HepG2 (cell line): ENCODE measurements around the gene CAPN8. TPM values are rescaled to one million over a fixed set of nuclear protein-coding genes. Genes with fewer than 3 reads are reported as not detected.
A peak's percentile ranks its signal among the peaks of the same experiment; 100 is the strongest.

ENCODE experiments used
- ATAC-seq: fragments of 200-7000 bp; cut with Tn5 transposase; 3 replicates; pipeline ENCODE4 v1.9.1; 2020; ENCODE audit warnings: mild to moderate bottlenecking, moderate library complexity
- BruUV-seq: library from RNA; stranded (reverse); fragments of 400-500 nt; replicated peaks from 2 replicates; lab custom pipeline; 2021; lab: Mats Ljungman, UMichigan
- CTCF ChIA-PET: fragments of 300-600 bp; formaldehyde crosslinking; extraction: SDS; loops from one replicate; lab custom pipeline; 2021; ENCODE audit warnings: low total read pairs, inconsistent platforms, low intra/inter-chr PET ratio; lab: Yijun Ruan, JAX
- POLR2A ChIA-PET: fragments of 350-600 bp; sonication (Branson Sonifier 250); formaldehyde crosslinking; loops from one replicate; lab custom pipeline; 2020; ENCODE audit warnings: antibody characterized with exemption, inconsistent platforms; lab: Yijun Ruan, JAX
- DNase-seq: peaks from one replicate; pipeline ENCODE4 v3.0.0-alpha.2; 2015; ENCODE audit warnings: low spot score
- FAIRE-seq: peaks from 3 replicates; lab custom pipeline; 2011; peaks lifted over from hg19 to GRCh38; lab: Jason Lieb, UNC
- H2AFZ ChIP-seq: one replicate; pipeline ENCODE4 v1.6.1; 2011; ENCODE audit warnings: low read length, inconsistent platforms
- H3K27ac ChIP-seq: fragments of 300-600 bp; 3 replicates; pipeline ENCODE4 v1.8.0; 2011; ENCODE audit warnings: mixed run types, mild to moderate bottlenecking, mixed read lengths, low read length, inconsistent platforms; ENCODE audit not compliant: insufficient read depth; ENCODE audit errors: extremely low read length
- H3K27me3 ChIP-seq, 2 experiments: fragments of 200-600 bp in 1 of 2; 2 replicates in 1 of 2; 3 replicates in 1 of 2; pipeline versions ENCODE4 v1.6.0 to v1.8.0; 2011; ENCODE audit warnings: low read length in 2 of 2, mild to moderate bottlenecking in 2 of 2, moderate library complexity in 2 of 2, inconsistent platforms in 1 of 2; ENCODE audit not compliant: insufficient read depth in 2 of 2, control insufficient read depth in 1 of 2
- H3K36me3 ChIP-seq, 2 experiments: fragments of 200-600 bp in 1 of 2; replicated peaks in 1 of 2; 2 replicates in 1 of 2; 3 replicates in 1 of 2; pipeline versions ENCODE4 v1.5.1 to v1.8.0; 2011; ENCODE audit warnings: low read length in 2 of 2, inconsistent platforms in 1 of 2; ENCODE audit not compliant: insufficient read depth in 2 of 2, control insufficient read depth in 1 of 2
- H3K4me1 ChIP-seq: 2 replicates; pipeline ENCODE4 v1.5.1; 2012; ENCODE audit warnings: low read length, inconsistent platforms; ENCODE audit not compliant: insufficient read depth
- H3K4me2 ChIP-seq: 2 replicates; pipeline ENCODE4 v1.6.0; 2011; ENCODE audit warnings: low read depth, low read length, inconsistent platforms
- H3K4me3 ChIP-seq, 3 experiments: fragments of 200-600 bp in 1 of 3; sonication (generic), shearing (Covaris generic) in 1 of 3; replicated peaks in 1 of 3; 2 replicates each; pipeline ENCODE4 v1.5.1; 2011 to 2016; ENCODE audit warnings: low read length in 3 of 3, inconsistent platforms in 2 of 3, low read depth in 2 of 3, mild to moderate bottlenecking in 2 of 3, control low read depth in 1 of 3, mixed read lengths in 1 of 3; ENCODE audit not compliant: insufficient read depth in 1 of 3
- H3K79me2 ChIP-seq: one replicate; pipeline ENCODE4 v1.6.1; 2011; ENCODE audit warnings: low read length, inconsistent platforms; ENCODE audit not compliant: insufficient read depth
- H3K9ac ChIP-seq: 2 replicates; pipeline ENCODE4 v1.6.0; 2011; ENCODE audit warnings: mild to moderate bottlenecking, low read depth, low read length, inconsistent platforms; ENCODE audit not compliant: insufficient read depth
- H3K9me3 ChIP-seq: 2 replicates; pipeline ENCODE4 v1.5.1; 2012; ENCODE audit warnings: mild to moderate bottlenecking, low read length
- H4K20me1 ChIP-seq: 2 replicates; pipeline ENCODE4 v1.6.0; 2011; ENCODE audit warnings: inconsistent platforms, mild to moderate bottlenecking, low read length, moderate library complexity; ENCODE audit not compliant: insufficient read depth
- ATF7-NPFF ChIP-seq: sonication (generic); formaldehyde crosslinking; IDR thresholded peaks from 2 replicates; pipeline ENCODE4 v1.8.1; 2023; ENCODE audit warnings: mild to moderate bottlenecking, low read depth, missing genetic modification reagents, moderate library complexity
- GMEB1 ChIP-seq: sonication (generic); formaldehyde crosslinking; IDR thresholded peaks from 2 replicates; pipeline ENCODE4 v1.5.1; 2020; ENCODE audit warnings: missing genetic modification reagents, mild to moderate bottlenecking, borderline replicate concordance
- HINFP ChIP-seq: sonication (generic); formaldehyde crosslinking; IDR thresholded peaks from 2 replicates; pipeline ENCODE4 v1.4.0; 2020; ENCODE audit warnings: low read depth, mild to moderate bottlenecking, missing genetic modification reagents
- ZNF768 ChIP-seq: sonication (generic); formaldehyde crosslinking; IDR thresholded peaks from 2 replicates; pipeline ENCODE4 v1.4.0; 2020; ENCODE audit warnings: missing genetic modification reagents
- WGBS: methylation state at CpG from one replicate; pipeline ENCODE4 v1.1.6; 2017; ENCODE audit warnings: low lambda C conversion rate; 5-methylcytosine and 5-hydroxymethylcytosine counted together
- in situ Hi-C: cut with HindIII; loops from 2 replicates; pipeline ENCODE4 v1.10.0; 2017; ENCODE audit warnings: low pct_unique_long_range_greater_than_20kb; ENCODE audit not compliant: extremely low pct_ligation_motif_present
- intact Hi-C: fragments of 100-400 bp; cut with micrococcal nuclease; formaldehyde crosslinking; loops from one replicate; pipeline ENCODE4 v1.10.0; 2022; ENCODE audit not compliant: unreplicated experiment
- polyA plus RNA-seq, 8 experiments: library from polyadenylated mRNA; depleted of rRNA in 3 of 8; stranded (reverse) in 7 of 8; unstranded in 1 of 8; fragments of >200 nt; fragmentation: Illumina TruSeq in 4 of 8; extraction: Trizol in 4 of 8; gene quantifications; 2 replicates each; pipeline versions ENCODE4 v1.2.1 to v1.2.3, GENCODE V29; 2011 to 2016; ENCODE audit warnings: low read depth in 4 of 8, missing spikeins in 1 of 8, mixed read lengths in 1 of 8; ENCODE audit not compliant: insufficient read depth in 1 of 8
- total RNA-seq, 5 experiments: library from RNA; depleted of rRNA; stranded (reverse); fragments of >200 nt; fragmentation: Illumina TruSeq; extraction: Trizol; gene quantifications; 2 replicates each; pipeline ENCODE4 v1.2.3, GENCODE V29; 2016; ENCODE audit warnings: low read depth in 1 of 5
- TF ChIP-seq, protein P1 (sequence below): IDR thresholded peaks from 2 replicates; pipeline ENCODE4 v1.6.1; 2016; ENCODE audit warnings: mild to moderate bottlenecking
- TF ChIP-seq, protein P2 (sequence below): sonication (generic); formaldehyde crosslinking; IDR thresholded peaks from 2 replicates; pipeline ENCODE4 v1.9.0; 2021; ENCODE audit warnings: missing genetic modification reagents, borderline replicate concordance
- TF ChIP-seq, protein P3 (sequence below): sonication (generic); formaldehyde crosslinking; IDR thresholded peaks from 2 replicates; pipeline ENCODE4 v1.4.0; 2020; ENCODE audit warnings: missing genetic modification reagents
- TF ChIP-seq, protein P4 (sequence below): sonication (generic); formaldehyde crosslinking; IDR thresholded peaks from 2 replicates; pipeline ENCODE4 v1.4.0; 2020; ENCODE audit warnings: missing genetic modification reagents
- TF ChIP-seq, protein P5 (sequence below): IDR thresholded peaks from 2 replicates; pipeline ENCODE4 v1.6.1; 2016; ENCODE audit warnings: low read depth, control low read depth

Gene CAPN8
- total and polyA plus RNA-seq, 2 of the 13 experiments (the other 11 are each of a cell fraction or from before 2014, with no cell fraction given) = 0.20 to 0.25 TPM

GRCh38 chr1:223609977-223610376 lies 55.5 kb downstream of the CAPN8 start:
- Histone ChIP-seq H3K27ac (no peak overlapping the region), H3K9me3 (no peaks in the 10 kb centered on the region), H3K79me2 (no peaks in the 10 kb centered on the region), H4K20me1 (no peaks in the 10 kb centered on the region), H3K4me2 (no peak overlapping the region), H3K36me3 (no peaks in the 10 kb centered on the region), H3K4me3 (no peak overlapping the region), H3K27me3 (no peaks in the 10 kb centered on the region), H3K9ac (no peak overlapping the region), H2AFZ (no peak overlapping the region), H3K4me1 (no peaks in the 10 kb centered on the region)
- ATAC-seq (peak; percentile 57), DNase-seq (no peak), FAIRE-seq (no peak)
- in situ Hi-C loops = no loop called here
- POLR2A ChIA-PET = no interaction called here
- CTCF ChIA-PET = no interaction called here
- no TSS peak for BruUV-seq
- intact Hi-C loops = no loop called here
- 94% methylated on average over 4 of the region's 4 CpGs for WGBS
- TF ChIP-seq, protein P1, sequence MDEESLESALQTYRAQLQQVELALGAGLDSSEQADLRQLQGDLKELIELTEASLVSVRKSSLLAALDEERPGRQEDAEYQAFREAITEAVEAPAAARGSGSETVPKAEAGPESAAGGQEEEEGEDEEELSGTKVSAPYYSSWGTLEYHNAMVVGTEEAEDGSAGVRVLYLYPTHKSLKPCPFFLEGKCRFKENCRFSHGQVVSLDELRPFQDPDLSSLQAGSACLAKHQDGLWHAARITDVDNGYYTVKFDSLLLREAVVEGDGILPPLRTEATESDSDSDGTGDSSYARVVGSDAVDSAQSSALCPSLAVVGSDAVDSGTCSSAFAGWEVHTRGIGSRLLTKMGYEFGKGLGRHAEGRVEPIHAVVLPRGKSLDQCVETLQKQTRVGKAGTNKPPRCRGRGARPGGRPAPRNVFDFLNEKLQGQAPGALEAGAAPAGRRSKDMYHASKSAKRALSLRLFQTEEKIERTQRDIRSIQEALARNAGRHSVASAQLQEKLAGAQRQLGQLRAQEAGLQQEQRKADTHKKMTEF = no peak
- TF ChIP-seq, protein P2, sequence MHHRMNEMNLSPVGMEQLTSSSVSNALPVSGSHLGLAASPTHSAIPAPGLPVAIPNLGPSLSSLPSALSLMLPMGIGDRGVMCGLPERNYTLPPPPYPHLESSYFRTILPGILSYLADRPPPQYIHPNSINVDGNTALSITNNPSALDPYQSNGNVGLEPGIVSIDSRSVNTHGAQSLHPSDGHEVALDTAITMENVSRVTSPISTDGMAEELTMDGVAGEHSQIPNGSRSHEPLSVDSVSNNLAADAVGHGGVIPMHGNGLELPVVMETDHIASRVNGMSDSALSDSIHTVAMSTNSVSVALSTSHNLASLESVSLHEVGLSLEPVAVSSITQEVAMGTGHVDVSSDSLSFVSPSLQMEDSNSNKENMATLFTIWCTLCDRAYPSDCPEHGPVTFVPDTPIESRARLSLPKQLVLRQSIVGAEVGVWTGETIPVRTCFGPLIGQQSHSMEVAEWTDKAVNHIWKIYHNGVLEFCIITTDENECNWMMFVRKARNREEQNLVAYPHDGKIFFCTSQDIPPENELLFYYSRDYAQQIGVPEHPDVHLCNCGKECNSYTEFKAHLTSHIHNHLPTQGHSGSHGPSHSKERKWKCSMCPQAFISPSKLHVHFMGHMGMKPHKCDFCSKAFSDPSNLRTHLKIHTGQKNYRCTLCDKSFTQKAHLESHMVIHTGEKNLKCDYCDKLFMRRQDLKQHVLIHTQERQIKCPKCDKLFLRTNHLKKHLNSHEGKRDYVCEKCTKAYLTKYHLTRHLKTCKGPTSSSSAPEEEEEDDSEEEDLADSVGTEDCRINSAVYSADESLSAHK (CRISPR knock-in tag) = no peak
- TF ChIP-seq, protein P3, sequence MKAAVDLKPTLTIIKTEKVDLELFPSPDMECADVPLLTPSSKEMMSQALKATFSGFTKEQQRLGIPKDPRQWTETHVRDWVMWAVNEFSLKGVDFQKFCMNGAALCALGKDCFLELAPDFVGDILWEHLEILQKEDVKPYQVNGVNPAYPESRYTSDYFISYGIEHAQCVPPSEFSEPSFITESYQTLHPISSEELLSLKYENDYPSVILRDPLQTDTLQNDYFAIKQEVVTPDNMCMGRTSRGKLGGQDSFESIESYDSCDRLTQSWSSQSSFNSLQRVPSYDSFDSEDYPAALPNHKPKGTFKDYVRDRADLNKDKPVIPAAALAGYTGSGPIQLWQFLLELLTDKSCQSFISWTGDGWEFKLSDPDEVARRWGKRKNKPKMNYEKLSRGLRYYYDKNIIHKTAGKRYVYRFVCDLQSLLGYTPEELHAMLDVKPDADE (CRISPR knock-in tag) = no peak
- TF ChIP-seq, protein P4, sequence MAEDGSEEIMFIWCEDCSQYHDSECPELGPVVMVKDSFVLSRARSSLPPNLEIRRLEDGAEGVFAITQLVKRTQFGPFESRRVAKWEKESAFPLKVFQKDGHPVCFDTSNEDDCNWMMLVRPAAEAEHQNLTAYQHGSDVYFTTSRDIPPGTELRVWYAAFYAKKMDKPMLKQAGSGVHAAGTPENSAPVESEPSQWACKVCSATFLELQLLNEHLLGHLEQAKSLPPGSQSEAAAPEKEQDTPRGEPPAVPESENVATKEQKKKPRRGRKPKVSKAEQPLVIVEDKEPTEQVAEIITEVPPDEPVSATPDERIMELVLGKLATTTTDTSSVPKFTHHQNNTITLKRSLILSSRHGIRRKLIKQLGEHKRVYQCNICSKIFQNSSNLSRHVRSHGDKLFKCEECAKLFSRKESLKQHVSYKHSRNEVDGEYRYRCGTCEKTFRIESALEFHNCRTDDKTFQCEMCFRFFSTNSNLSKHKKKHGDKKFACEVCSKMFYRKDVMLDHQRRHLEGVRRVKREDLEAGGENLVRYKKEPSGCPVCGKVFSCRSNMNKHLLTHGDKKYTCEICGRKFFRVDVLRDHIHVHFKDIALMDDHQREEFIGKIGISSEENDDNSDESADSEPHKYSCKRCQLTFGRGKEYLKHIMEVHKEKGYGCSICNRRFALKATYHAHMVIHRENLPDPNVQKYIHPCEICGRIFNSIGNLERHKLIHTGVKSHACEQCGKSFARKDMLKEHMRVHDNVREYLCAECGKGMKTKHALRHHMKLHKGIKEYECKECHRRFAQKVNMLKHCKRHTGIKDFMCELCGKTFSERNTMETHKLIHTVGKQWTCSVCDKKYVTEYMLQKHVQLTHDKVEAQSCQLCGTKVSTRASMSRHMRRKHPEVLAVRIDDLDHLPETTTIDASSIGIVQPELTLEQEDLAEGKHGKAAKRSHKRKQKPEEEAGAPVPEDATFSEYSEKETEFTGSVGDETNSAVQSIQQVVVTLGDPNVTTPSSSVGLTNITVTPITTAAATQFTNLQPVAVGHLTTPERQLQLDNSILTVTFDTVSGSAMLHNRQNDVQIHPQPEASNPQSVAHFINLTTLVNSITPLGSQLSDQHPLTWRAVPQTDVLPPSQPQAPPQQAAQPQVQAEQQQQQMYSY (CRISPR knock-in tag) = no peak
- TF ChIP-seq GMEB1 (CRISPR knock-in tag) (no peak), HINFP (no peak), ZNF768 (CRISPR knock-in tag) (no peak), ATF7-NPFF (CRISPR knock-in tag) (no peak)
- TF ChIP-seq, protein P5, sequence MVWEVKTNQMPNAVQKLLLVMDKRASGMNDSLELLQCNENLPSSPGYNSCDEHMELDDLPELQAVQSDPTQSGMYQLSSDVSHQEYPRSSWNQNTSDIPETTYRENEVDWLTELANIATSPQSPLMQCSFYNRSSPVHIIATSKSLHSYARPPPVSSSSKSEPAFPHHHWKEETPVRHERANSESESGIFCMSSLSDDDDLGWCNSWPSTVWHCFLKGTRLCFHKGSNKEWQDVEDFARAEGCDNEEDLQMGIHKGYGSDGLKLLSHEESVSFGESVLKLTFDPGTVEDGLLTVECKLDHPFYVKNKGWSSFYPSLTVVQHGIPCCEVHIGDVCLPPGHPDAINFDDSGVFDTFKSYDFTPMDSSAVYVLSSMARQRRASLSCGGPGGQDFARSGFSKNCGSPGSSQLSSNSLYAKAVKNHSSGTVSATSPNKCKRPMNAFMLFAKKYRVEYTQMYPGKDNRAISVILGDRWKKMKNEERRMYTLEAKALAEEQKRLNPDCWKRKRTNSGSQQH = no peak
